Testis (tissue), 3 donors: ENCODE measurements around the gene OLFML1. TPM values are rescaled to one million over a fixed set of nuclear protein-coding genes. Genes with fewer than 3 reads are reported as not detected.

Experiments used
- DNase-seq: peaks from one replicate; pipeline ENCODE4 v3.0.0-alpha.2; 2019
- H3K27ac ChIP-seq, 2 donors: fragments of 200-600 bp; sonication (generic); one replicate each; pipeline ENCODE4 v1.5.1; 2019
- H3K27me3 ChIP-seq: fragments of 200-600 bp; sonication (generic); one replicate; pipeline ENCODE4 v1.5.1; 2019
- H3K36me3 ChIP-seq: fragments of 200-600 bp; sonication (generic); one replicate; pipeline ENCODE4 v1.5.1; 2017; ENCODE audit warnings: low read depth; ENCODE audit errors: missing control alignments
- H3K4me1 ChIP-seq: fragments of 200-600 bp; sonication (generic); one replicate; pipeline ENCODE4 v1.5.1; 2019
- H3K4me3 ChIP-seq, 2 donors: fragments of 200-600 bp; sonication (generic); one replicate each; pipeline ENCODE4 v1.5.1; 2017 to 2019
- H3K9me3 ChIP-seq: fragments of 200-600 bp; sonication (generic); one replicate; pipeline ENCODE4 v1.5.1; 2017
- POLR2A ChIP-seq: fragments of 450-650 bp; IDR thresholded peaks from one replicate; pipeline ENCODE4 v1.6.1; 2017; ENCODE audit warnings: antibody characterized with exemption, mild to moderate bottlenecking, moderate library complexity
- WGBS, 2 donors: methylation state at CpG; one replicate each; pipeline ENCODE4 v1.1.5; 2018; 5-methylcytosine and 5-hydroxymethylcytosine counted together
- intact Hi-C: fragments of 100-400 bp; cut with DNase I; formaldehyde crosslinking; loops from one replicate; pipeline ENCODE4 v1.15.1; 2023; ENCODE audit warnings: low total_unique reads
- polyA plus RNA-seq: library from polyadenylated mRNA; stranded (reverse); fragments of 350-450 nt; fragmentation: Illumina TruSeq; extraction: RNeasy Lipid Tissue Mini Kit (QIAGEN cat#74804); gene quantifications from one replicate; pipeline ENCODE4 v1.2.3, GENCODE V29; 2014; ENCODE audit warnings: low read depth, low replicate concordance; ENCODE audit not compliant: insufficient read depth
- total RNA-seq, 2 donors: library from RNA; depleted of rRNA; stranded (reverse); fragments of >200 nt; gene quantifications; one replicate each; pipeline ENCODE4 v1.2.3, GENCODE V29; 2016
- TF ChIP-seq, protein P1 (sequence below), 3 experiments: fragments of 450-650 bp in 2 of 3; fragments of 200-600 bp in 1 of 3; sonication (generic) in 1 of 3; IDR thresholded peaks; one replicate each; pipeline ENCODE4 v1.5.1; 2016 to 2019; ENCODE audit warnings: antibody characterized with exemption in 3 of 3, mild to moderate bottlenecking in 2 of 3, moderate library complexity in 1 of 3

OLFML1 gene
- total and polyA plus RNA-seq, 3 donors from 2014 or later: 2.9 to 15.3 (median 3.0) TPM

GRCh38 chr11:7495882-7496551 is 10.7 kb downstream of the OLFML1 start:
- DNase-seq: no peak
- no peaks in the 10 kb centered on the region for H3K9me3 ChIP-seq
- no peaks in the 10 kb centered on the region for H3K36me3 ChIP-seq
- H3K4me1 ChIP-seq: peaks cover 3% of the 10 kb centered on the region
- WGBS, 2 donors: 65% methylated on average over 4 of the region's 4 CpGs
- no peak overlapping the region for H3K4me3 ChIP-seq
- TF ChIP-seq, protein P1, sequence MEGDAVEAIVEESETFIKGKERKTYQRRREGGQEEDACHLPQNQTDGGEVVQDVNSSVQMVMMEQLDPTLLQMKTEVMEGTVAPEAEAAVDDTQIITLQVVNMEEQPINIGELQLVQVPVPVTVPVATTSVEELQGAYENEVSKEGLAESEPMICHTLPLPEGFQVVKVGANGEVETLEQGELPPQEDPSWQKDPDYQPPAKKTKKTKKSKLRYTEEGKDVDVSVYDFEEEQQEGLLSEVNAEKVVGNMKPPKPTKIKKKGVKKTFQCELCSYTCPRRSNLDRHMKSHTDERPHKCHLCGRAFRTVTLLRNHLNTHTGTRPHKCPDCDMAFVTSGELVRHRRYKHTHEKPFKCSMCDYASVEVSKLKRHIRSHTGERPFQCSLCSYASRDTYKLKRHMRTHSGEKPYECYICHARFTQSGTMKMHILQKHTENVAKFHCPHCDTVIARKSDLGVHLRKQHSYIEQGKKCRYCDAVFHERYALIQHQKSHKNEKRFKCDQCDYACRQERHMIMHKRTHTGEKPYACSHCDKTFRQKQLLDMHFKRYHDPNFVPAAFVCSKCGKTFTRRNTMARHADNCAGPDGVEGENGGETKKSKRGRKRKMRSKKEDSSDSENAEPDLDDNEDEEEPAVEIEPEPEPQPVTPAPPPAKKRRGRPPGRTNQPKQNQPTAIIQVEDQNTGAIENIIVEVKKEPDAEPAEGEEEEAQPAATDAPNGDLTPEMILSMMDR (IDR thresholded peaks at IDR 0.05): no peak
- no peaks in the 10 kb centered on the region for H3K27me3 ChIP-seq
- intact Hi-C loops: no loop called here
- H3K27ac ChIP-seq: peak overlapping the region in 1 of 2 donors; percentile 7

GRCh38 chr11:7498193-7498592 is 12.9 kb downstream of the OLFML1 start:
- Histone ChIP-seq H3K4me1 (no peaks in the 10 kb centered on the region), H3K36me3 (no peaks in the 10 kb centered on the region), H3K27me3 (no peaks in the 10 kb centered on the region), H3K4me3 (no peak overlapping the region), H3K9me3 (no peaks in the 10 kb centered on the region), H3K27ac (no peak overlapping the region)
- intact Hi-C loops: no loop called here
- DNase-seq: no peak
- TF ChIP-seq, protein P1 (IDR thresholded peaks at IDR 0.05): no peak
- no peak for TF ChIP-seq POLR2A
- WGBS, 2 donors: 83 to 93% methylated on average over 4 of the region's 4 CpGs

DNA sequence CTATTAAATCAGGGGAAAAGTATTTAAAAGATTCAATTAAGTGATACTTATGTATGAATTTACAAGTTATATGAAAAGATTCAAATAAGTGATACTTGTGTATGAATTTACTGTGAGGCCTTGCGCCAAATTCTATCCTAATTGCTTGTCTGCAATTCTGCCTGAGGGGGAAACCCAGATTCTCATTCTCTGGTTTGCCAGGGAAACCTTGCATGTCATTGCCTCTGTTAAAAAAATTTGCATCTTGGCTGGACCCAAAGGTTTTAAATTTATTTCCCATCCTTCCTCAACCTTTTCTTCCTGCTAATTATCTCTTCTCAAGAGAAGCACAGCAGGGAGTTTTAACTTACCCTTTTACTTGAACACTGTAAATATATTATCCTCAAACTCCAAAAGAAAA is 13.8 kb downstream of the OLFML1 start:
- intact Hi-C loops: no loop called here
- H3K4me1 ChIP-seq: no peaks in the 10 kb centered on the region
- no peak overlapping the region for H3K27ac ChIP-seq
- no peak for DNase-seq
- H3K9me3 ChIP-seq: no peaks in the 10 kb centered on the region
- H3K36me3 ChIP-seq: no peaks in the 10 kb centered on the region
- 98 to 100% methylated on average over 1 of the region's 1 CpG for WGBS, 2 donors
- no peaks in the 10 kb centered on the region for H3K27me3 ChIP-seq
- TF ChIP-seq, protein P1 (IDR thresholded peaks at IDR 0.05): no peak
- TF ChIP-seq POLR2A: no peak
- no peak overlapping the region for H3K4me3 ChIP-seq

- H3K4me1 ChIP-seq: no peaks in the 10 kb centered on the region
- H3K27ac ChIP-seq: no peak overlapping the region
- H3K27me3 ChIP-seq: no peaks in the 10 kb centered on the region
- no peaks in the 10 kb centered on the region for H3K36me3 ChIP-seq
- intact Hi-C loops: no loop called here
- H3K4me3 ChIP-seq: no peak overlapping the region
- no peaks in the 10 kb centered on the region for H3K9me3 ChIP-seq
- no peak for DNase-seq
- TF ChIP-seq, protein P1 (IDR thresholded peaks at IDR 0.05): no peak
- no peak for TF ChIP-seq POLR2A
- 93 to 97% methylated on average over 3 of the region's 3 CpGs for WGBS, 2 donors
Measured at GRCh38 chr11:7500251-7500650, 14.9 kb downstream of the OLFML1 start.

DNA sequence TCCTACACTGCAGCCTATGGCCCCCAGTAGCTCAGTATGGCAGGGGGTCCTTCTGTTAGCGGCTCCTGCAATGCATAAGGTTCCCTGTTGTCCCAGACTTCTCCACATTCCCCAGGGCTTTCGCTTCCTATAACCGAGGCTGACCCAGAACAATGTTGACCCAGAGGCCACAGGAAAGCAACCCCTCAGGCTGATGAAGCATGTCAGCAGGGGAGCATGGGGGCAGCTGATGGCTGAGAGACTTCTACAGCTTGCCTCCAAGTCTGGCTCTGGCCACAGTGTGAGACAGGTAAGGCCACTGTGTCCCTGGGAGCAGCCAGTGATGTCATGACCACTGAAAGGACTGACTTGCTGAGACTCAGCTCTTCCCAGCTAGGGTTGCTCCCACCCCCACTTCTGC is 15.9 kb downstream of the OLFML1 start:
- no peak for TF ChIP-seq POLR2A
- TF ChIP-seq, protein P1 (IDR thresholded peaks at IDR 0.05): no peak
- Histone ChIP-seq H3K27me3 (no peaks in the 10 kb centered on the region), H3K36me3 (no peaks in the 10 kb centered on the region), H3K9me3 (no peaks in the 10 kb centered on the region), H3K4me3 (no peak overlapping the region), H3K4me1 (no peaks in the 10 kb centered on the region), H3K27ac (no peak overlapping the region)
- intact Hi-C loops: no loop called here
- no peak for DNase-seq
- 94 to 100% methylated on average over 3 of the region's 3 CpGs for WGBS, 2 donors
